OCI-LY7 (cell line): Measurements from ENCODE around the gene WDR91. TPM values are rescaled to one million over a fixed set of nuclear protein-coding genes. Genes with fewer than 3 reads are reported as not detected.

Source experiments
- BruUV-seq: library from RNA; stranded (reverse); fragments of 400-500 nt; replicated peaks from 2 replicates; lab custom pipeline; 2021; lab: Mats Ljungman, UMichigan
- CTCF ChIA-PET: fragments of 300-600 bp; sonication (Branson Sonifier 250); formaldehyde crosslinking; loops from one replicate; lab custom pipeline; 2022; ENCODE audit warnings: antibody characterized with exemption; ENCODE audit not compliant: unreplicated experiment; lab: Charles Lee
- POLR2A ChIA-PET: fragments of 300-600 bp; sonication (Branson Sonifier 250); formaldehyde crosslinking; loops from one replicate; lab custom pipeline; 2022; ENCODE audit warnings: antibody characterized with exemption; lab: Charles Lee
- DNase-seq: peaks from one replicate; pipeline ENCODE4 v3.0.0-alpha.2; 2015; ENCODE audit warnings: low spot score
- H2AFZ ChIP-seq: fragments of 200-600 bp; sonication (generic), shearing (Covaris generic); 2 replicates; pipeline ENCODE4 v1.6.1; 2014; ENCODE audit warnings: mild to moderate bottlenecking, antibody characterized with exemption, low read length, moderate library complexity
- H3K27ac ChIP-seq: fragments of 200-600 bp; sonication (generic); 2 replicates; pipeline ENCODE4 v1.5.1; 2014; ENCODE audit warnings: mixed run types, low read depth, mild to moderate bottlenecking, moderate library complexity, low read length, inconsistent platforms; ENCODE audit not compliant: poor library complexity, severe bottlenecking
- H3K36me3 ChIP-seq: fragments of 200-600 bp; sonication (generic); 2 replicates; pipeline ENCODE4 v1.6.1; 2014; ENCODE audit warnings: mild to moderate bottlenecking, antibody characterized with exemption, low read length, moderate library complexity, mixed read lengths; ENCODE audit not compliant: insufficient read depth
- H3K4me1 ChIP-seq: fragments of 200-600 bp; sonication (generic); 2 replicates; pipeline ENCODE4 v1.5.1; 2014; ENCODE audit warnings: mild to moderate bottlenecking, low read length; ENCODE audit not compliant: insufficient read depth, poor library complexity, severe bottlenecking
- H3K4me2 ChIP-seq: fragments of 200-600 bp; sonication (generic); 2 replicates; pipeline ENCODE4 v1.6.1; 2014; ENCODE audit warnings: mild to moderate bottlenecking, low read length
- H3K4me3 ChIP-seq: fragments of 200-600 bp; sonication (generic); 2 replicates; pipeline ENCODE4 v1.5.1; 2014; ENCODE audit warnings: mild to moderate bottlenecking, low read depth, low read length; ENCODE audit not compliant: poor library complexity, severe bottlenecking
- H3K79me2 ChIP-seq: fragments of 200-600 bp; sonication (generic); 2 replicates; pipeline ENCODE4 v1.6.1; 2016; ENCODE audit warnings: low read depth, mild to moderate bottlenecking, low read length, moderate library complexity, mixed read lengths; ENCODE audit not compliant: insufficient read depth
- H3K9me2 ChIP-seq: fragments of 200-600 bp; sonication (generic); 2 replicates; pipeline ENCODE4 v1.6.1; 2016; ENCODE audit warnings: mild to moderate bottlenecking, low read length, mixed read lengths; ENCODE audit not compliant: insufficient read depth
- H3K9me3 ChIP-seq: fragments of 200-600 bp; sonication (generic); 2 replicates; pipeline ENCODE4 v1.6.1; 2014; ENCODE audit warnings: mild to moderate bottlenecking, mixed run types, low read length, mixed read lengths
- H4K20me1 ChIP-seq: fragments of 200-600 bp; sonication (generic); 2 replicates; pipeline ENCODE4 v1.6.1; 2014; ENCODE audit warnings: mild to moderate bottlenecking, antibody characterized with exemption, low read length, moderate library complexity, mixed read lengths; ENCODE audit not compliant: insufficient read depth
- CTCF ChIP-seq: fragments of 200-600 bp; sonication (generic); conservative IDR thresholded peaks from 2 replicates; pipeline ENCODE4 v1.5.1; 2014; ENCODE audit warnings: mild to moderate bottlenecking, antibody characterized with exemption, low read length, moderate library complexity, mixed read lengths
- EZH2phosphoT487 ChIP-seq: fragments of 200-600 bp; sonication (generic); IDR thresholded peaks from 2 replicates; pipeline ENCODE4 v1.6.1; 2018; ENCODE audit warnings: low read depth, borderline replicate concordance, mild to moderate bottlenecking, mixed run types, antibody characterized with exemption, low read length, moderate library complexity, mixed read lengths
- intact Hi-C: fragments of 100-400 bp; cut with micrococcal nuclease; formaldehyde crosslinking; loops from one replicate; pipeline ENCODE4 v1.10.0; 2022; ENCODE audit not compliant: unreplicated experiment
- total RNA-seq, 2 experiments: library from RNA; depleted of rRNA in 1 of 2; stranded (reverse); fragments of >200 nt in 1 of 2; shearing (Covaris generic) in 1 of 2; gene quantifications; 2 replicates each; pipeline ENCODE4 v1.2.3, GENCODE V29; 2014 to 2022

Gene WDR91
- total RNA-seq, 2 experiments from 2014 or later = 13.6 to 17.1 TPM

DNA sequence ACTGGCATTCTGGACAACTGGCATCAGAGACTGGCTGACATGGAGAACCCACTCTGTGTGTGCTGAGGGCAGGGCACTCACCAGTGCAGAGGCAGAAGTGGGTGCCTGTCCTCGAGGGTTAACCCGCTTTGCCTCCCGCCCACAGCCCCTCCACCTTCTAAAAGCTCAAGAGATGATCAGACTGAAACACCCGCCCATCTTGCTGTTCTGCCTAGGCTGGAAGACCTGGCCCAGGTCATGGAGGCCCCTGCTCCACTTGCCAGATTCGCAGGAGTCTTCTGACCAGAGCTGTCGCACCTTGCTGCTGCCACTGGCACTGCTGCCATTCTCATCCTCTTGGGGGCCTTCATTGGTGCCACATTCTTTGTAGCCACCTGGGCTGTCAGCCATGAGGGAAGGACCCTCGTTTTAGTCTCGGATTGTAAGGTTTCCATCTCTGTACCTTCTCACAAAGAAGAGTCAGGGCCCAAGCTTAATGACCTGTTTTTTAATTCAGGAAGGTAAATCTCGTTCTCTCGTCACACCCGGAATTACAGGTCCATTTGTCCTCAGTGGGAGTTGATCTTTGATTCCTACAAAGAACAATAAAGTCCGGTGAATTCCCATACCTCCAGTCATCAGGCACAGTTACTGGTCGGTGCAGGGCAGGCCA lies 42.7 kb downstream of the WDR91 start:
- DNase-seq = no peak
- TF ChIP-seq EZH2phosphoT487 (no peak), CTCF (no peak)
- Histone ChIP-seq H3K36me3 (peaks cover 54% of the 10 kb centered on the region), H3K27ac (no peak overlapping the region), H4K20me1 (peaks cover 6% of the 10 kb centered on the region; the same call in 1 of the 2 replicates), H3K4me1 (peaks cover 32% of the 10 kb centered on the region), H3K9me3 (no peaks in the 10 kb centered on the region), H2AFZ (no peak overlapping the region), H3K4me2 (peak overlapping the region; percentile 98), H3K4me3 (peak overlapping the region; percentile 76), H3K9me2 (no peaks in the 10 kb centered on the region), H3K79me2 (peaks cover 16% of the 10 kb centered on the region; the same call in 1 of the 2 replicates)
- BruUV-seq = no TSS peak
- intact Hi-C loops = no loop called here
- CTCF ChIA-PET = interaction anchor here (0.8 to 1.2 kb wide), 2 partner anchors 7 to 183 kb away, joined by 4 to 6 read pairs; partner anchors contain the start of gene AGBL3
- POLR2A ChIA-PET = interaction anchor here (0.8 to 4.3 kb wide), 5 partner anchors 8 to 523 kb away, joined by 3 to 35 read pairs (median 9); partner anchors contain the start of genes AGBL3 and BPGM

DNA sequence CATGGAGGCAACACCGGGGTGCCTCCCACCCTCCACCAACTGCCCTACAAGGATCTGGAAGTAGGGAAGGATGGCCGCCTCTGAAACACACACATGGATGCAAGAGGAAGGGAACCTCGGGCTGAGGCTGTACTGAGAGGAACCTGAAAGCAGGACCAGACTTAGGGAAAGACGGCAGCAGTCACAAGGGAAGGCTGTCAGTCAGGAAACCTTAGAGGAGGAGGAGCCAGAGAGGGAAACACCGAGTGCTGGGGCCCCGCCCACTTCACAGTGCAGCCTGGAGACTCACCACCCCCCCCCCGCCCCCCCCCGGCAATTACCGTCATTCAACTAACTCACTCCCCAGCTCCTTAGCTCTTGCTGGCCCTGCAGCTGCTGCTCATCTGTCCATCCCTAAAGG lies 43.3 kb downstream of the WDR91 start:
- H3K4me3 ChIP-seq = no peak overlapping the region
- H3K27ac ChIP-seq = no peak overlapping the region
- H2AFZ ChIP-seq = no peak overlapping the region
- H3K36me3 ChIP-seq = peaks cover 56% of the 10 kb centered on the region
- POLR2A ChIA-PET = interaction anchor here (4.3 kb wide), 1 partner anchor 181 kb away, joined by 35 read pairs; the partner anchor contains the start of gene AGBL3
- no peaks in the 10 kb centered on the region for H3K9me2 ChIP-seq
- intact Hi-C loops = no loop called here
- peaks cover 32% of the 10 kb centered on the region for H3K4me1 ChIP-seq
- peaks cover 1% of the 10 kb centered on the region; the same call in 1 of the 2 replicates for H3K9me3 ChIP-seq
- H4K20me1 ChIP-seq = peaks cover 6% of the 10 kb centered on the region; the same call in 1 of the 2 replicates
- TF ChIP-seq CTCF (no peak), EZH2phosphoT487 (no peak)
- CTCF ChIA-PET = interaction anchor here (1.0 kb wide), 1 partner anchor 181 kb away, joined by 3 read pairs; no protein-coding TSS in a partner anchor
- peaks cover 16% of the 10 kb centered on the region; the same call in 1 of the 2 replicates for H3K79me2 ChIP-seq
- no peak overlapping the region for H3K4me2 ChIP-seq
- no peak for DNase-seq
- BruUV-seq = no TSS peak
